Panc1 (cell line): ENCODE results near the gene PAXIP1. TPM values are rescaled to one million over a fixed set of nuclear protein-coding genes. Genes with fewer than 3 reads are reported as not detected.

Experiments
- ATAC-seq: fragments of 200-7000 bp; cut with Tn5 transposase; 2 replicates; pipeline ENCODE4 v1.9.1; 2020; ENCODE audit warnings: mild to moderate bottlenecking, moderate library complexity
- BruUV-seq: library from RNA; stranded (reverse); fragments of 400-500 nt; replicated peaks from 2 replicates; lab custom pipeline; 2021; lab: Mats Ljungman, UMichigan
- CTCF ChIA-PET: fragments of 300-600 bp; sonication (Branson Sonifier 250); formaldehyde crosslinking; loops from one replicate; lab custom pipeline; 2022; ENCODE audit warnings: antibody characterized with exemption; lab: Charles Lee
- POLR2A ChIA-PET: fragments of 300-600 bp; sonication (Branson Sonifier 250); formaldehyde crosslinking; loops from one replicate; lab custom pipeline; 2022; ENCODE audit warnings: antibody characterized with exemption; lab: Charles Lee
- DNase-seq: peaks from one replicate; pipeline ENCODE4 v3.0.0-alpha.2; 2010; ENCODE audit warnings: low read depth, low spot score
- H3K27ac ChIP-seq: 2 replicates; pipeline ENCODE4 v1.5.1; 2011; ENCODE audit warnings: mild to moderate bottlenecking, low read length, inconsistent platforms
- H3K27me3 ChIP-seq: fragments of 200-500 bp; sonication (Bioruptor generic); 2 replicates; pipeline ENCODE4 v1.6.0; 2014; ENCODE audit warnings: low read length, inconsistent platforms; ENCODE audit not compliant: control insufficient read depth, insufficient read depth
- H3K36me3 ChIP-seq: fragments of 200-500 bp; sonication (Bioruptor generic); 2 replicates; pipeline ENCODE4 v1.5.1; 2014; ENCODE audit warnings: inconsistent platforms, mild to moderate bottlenecking, low read length, moderate library complexity; ENCODE audit not compliant: control insufficient read depth, insufficient read depth
- H3K4me1 ChIP-seq: 2 replicates; pipeline ENCODE4 v1.5.1; 2011; ENCODE audit warnings: inconsistent platforms, mild to moderate bottlenecking, low read length, moderate library complexity; ENCODE audit not compliant: control insufficient read depth, insufficient read depth
- H3K4me3 ChIP-seq, 2 experiments: 2 replicates each; pipeline ENCODE4 v1.5.1; 2011 to 2012; ENCODE audit warnings: low read depth in 2 of 2, low read length in 2 of 2, mild to moderate bottlenecking in 2 of 2, inconsistent platforms in 1 of 2, moderate library complexity in 1 of 2
- H3K9me3 ChIP-seq: fragments of 200-500 bp; sonication (Bioruptor generic); 2 replicates; pipeline ENCODE4 v1.5.1; 2014; ENCODE audit warnings: low read depth, mild to moderate bottlenecking, inconsistent platforms, low read length, moderate library complexity; ENCODE audit not compliant: control insufficient read depth, insufficient read depth
- CTCF ChIP-seq: fragments of 450-650 bp; IDR thresholded peaks from 2 replicates; pipeline ENCODE4 v1.5.1; 2017; ENCODE audit warnings: mild to moderate bottlenecking
- POLR2AphosphoS5 ChIP-seq: IDR thresholded peaks from 2 replicates; pipeline ENCODE4 v1.6.1; 2012; ENCODE audit warnings: mild to moderate bottlenecking, low read depth, low read length, moderate library complexity
- REST ChIP-seq, 2 experiments: IDR thresholded peaks; 2 replicates each; pipeline ENCODE4 v1.6.1; 2011 to 2012; ENCODE audit warnings: low read depth in 2 of 2, control low read depth in 1 of 2, low read length in 1 of 2, mild to moderate bottlenecking in 1 of 2, moderate library complexity in 1 of 2; ENCODE audit not compliant: insufficient read depth in 1 of 2
- SIN3A ChIP-seq: IDR thresholded peaks from 2 replicates; pipeline ENCODE4 v1.6.1; 2012; ENCODE audit warnings: low read depth, mild to moderate bottlenecking, low read length, moderate library complexity, borderline replicate concordance; ENCODE audit not compliant: insufficient read depth
- TCF7L2 ChIP-seq: IDR thresholded peaks from 2 replicates; pipeline ENCODE4 v1.6.1; 2011; ENCODE audit warnings: mild to moderate bottlenecking, low read depth, low read length, inconsistent platforms
- in situ Hi-C: cut with HindIII; loops from 2 replicates; pipeline ENCODE4 v1.10.0; 2016; ENCODE audit warnings: low sequenced_read_pairs, low pct_unique_long_range_greater_than_20kb
- intact Hi-C: fragments of 100-400 bp; cut with micrococcal nuclease; formaldehyde crosslinking; loops from one replicate; pipeline ENCODE4 v1.10.0; 2022; ENCODE audit not compliant: unreplicated experiment
- total RNA-seq: library from RNA; stranded (reverse); gene quantifications from one replicate; pipeline ENCODE4 v1.2.1, GENCODE V29; 2021; ENCODE audit not compliant: unreplicated experiment

PAXIP1 gene
- total RNA-seq, 1 experiment from 2014 or later = 27.3 TPM

DNA sequence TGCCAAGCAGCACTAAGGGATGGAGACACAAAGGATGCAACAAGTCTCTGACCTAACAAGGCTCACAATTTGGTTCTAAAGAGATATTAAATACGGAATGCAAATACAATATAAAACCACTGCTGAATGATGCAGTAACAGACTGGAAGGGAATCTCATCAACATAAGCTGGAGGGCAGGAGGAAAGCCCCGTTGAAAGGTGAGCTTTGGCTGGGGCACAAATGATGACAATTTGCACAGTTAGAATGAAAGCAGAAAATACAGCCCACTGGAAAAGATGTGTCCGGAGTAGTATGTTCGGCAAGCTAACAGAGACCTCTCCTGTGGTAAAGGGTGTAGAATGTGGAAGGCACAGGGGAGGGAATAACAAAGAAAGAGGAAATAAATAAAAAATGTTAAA lies 26.1 kb downstream of the PAXIP1 start:
- CTCF ChIA-PET = no interaction called here
- BruUV-seq = no TSS peak

GRCh38 chr7:154975984-154976383 lies 26.9 kb downstream of the PAXIP1 start:
- DNase-seq = no peak
- no peak overlapping the region for H3K27ac ChIP-seq
- ChIA-PET POLR2A (no interaction called here), CTCF (no interaction called here)
- intact Hi-C loops = no loop called here
- no peak overlapping the region for H3K4me3 ChIP-seq
- H3K27me3 ChIP-seq = no peaks in the 10 kb centered on the region
- TF ChIP-seq TCF7L2 (no peak), POLR2AphosphoS5 (no peak), CTCF (no peak), SIN3A (no peak), REST (IDR thresholded peaks at IDR 0.05; ENCODE audit: insufficient read depth in 1 of 2, low read depth in 2 of 2, low read length in 1 of 2) (no peak)
- BruUV-seq = TSS peak; percentile 46
- H3K9me3 ChIP-seq = no peaks in the 10 kb centered on the region
- H3K36me3 ChIP-seq = peaks cover 11% of the 10 kb centered on the region
- no peaks in the 10 kb centered on the region for H3K4me1 ChIP-seq
- no peak for ATAC-seq
- in situ Hi-C loops = no loop called here

More for the DNA sequence above, 26.1 kb downstream of the PAXIP1 start:
- TF ChIP-seq POLR2AphosphoS5 = no peak
- no peak for TF ChIP-seq TCF7L2
- TF ChIP-seq CTCF = no peak
- no peak for TF ChIP-seq REST (IDR thresholded peaks at IDR 0.05; ENCODE audit: insufficient read depth in 1 of 2, low read depth in 2 of 2, low read length in 1 of 2)
- TF ChIP-seq SIN3A = no peak
- Histone ChIP-seq H3K27ac (no peak overlapping the region), H3K4me3 (no peak overlapping the region), H3K4me1 (no peaks in the 10 kb centered on the region), H3K27me3 (no peaks in the 10 kb centered on the region), H3K9me3 (no peaks in the 10 kb centered on the region), H3K36me3 (peaks cover 18% of the 10 kb centered on the region)
- DNase-seq (no peak), ATAC-seq (no peak)
- POLR2A ChIA-PET = no interaction called here
- in situ Hi-C loops (no loop called here), intact Hi-C loops (no loop called here)
